ENCODE data around the gene NR4A1. TPM values are rescaled to one million over a fixed set of nuclear protein-coding genes. Genes with fewer than 3 reads are reported as not detected.

NR4A1 gene
- total RNA-seq, 6 donors from 2014 or later: 88.3 to 202 (median 156) TPM

DNA sequence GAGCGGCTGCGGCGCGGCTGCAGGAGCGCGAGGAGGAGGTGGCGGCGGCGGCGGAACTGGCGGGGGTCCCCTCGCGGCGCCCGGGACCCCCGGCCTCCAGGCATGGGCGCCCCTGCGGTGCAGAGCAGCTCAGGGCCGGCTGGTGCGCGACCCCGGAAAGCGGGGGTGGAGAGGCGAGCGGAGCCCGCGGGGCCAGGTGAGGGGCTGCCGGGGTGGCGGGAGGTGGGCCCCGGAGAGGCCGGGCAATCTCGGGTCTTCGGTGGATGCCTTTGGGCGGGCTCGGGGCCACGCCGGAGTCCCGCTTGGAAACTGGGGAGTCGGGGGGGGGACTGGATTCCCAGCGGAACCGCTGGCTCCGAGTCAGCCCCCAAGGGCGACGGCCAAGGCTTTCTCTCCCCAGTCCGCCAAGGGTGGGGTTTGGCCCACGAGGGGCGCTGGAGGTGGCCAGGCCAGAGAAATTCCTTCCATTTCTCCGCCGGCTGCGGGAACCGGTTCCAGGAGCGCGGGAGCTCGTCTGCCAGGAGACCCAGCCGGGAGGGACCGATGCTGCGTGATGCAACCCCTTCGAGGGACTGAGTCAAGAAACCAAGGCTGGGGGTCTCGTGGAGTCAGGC lies 13.9 kb upstream of the NR4A1 start:
- DNase-seq (peak in 1 of 2 donors; percentile 90), ATAC-seq (ENCODE audit: low FRiP score in 2 of 2) (peak in 1 of 2 donors; percentile 46)
- Histone ChIP-seq H3K9me3 (no peaks in the 10 kb centered on the region), H3K27me3 (no peaks in the 10 kb centered on the region), H3K4me1 (peaks cover 26 to 58% (median 50%) of the 10 kb centered on the region in 4 donors), H3K4me3 (peak overlapping the region; percentile 55 to 87 (median 64)), H3K36me3 (peaks cover 0 to 8% (median 0%) of the 10 kb centered on the region in 4 donors), H3K27ac (peak overlapping the region; percentile 89 to 92 (median 90))
- no peak for TF ChIP-seq EP300 (IDR thresholded peaks at IDR 0.05)
- 3 to 4% methylated on average over 5 to 44 of the region's 59 CpGs for WGBS, 2 donors

DNA sequence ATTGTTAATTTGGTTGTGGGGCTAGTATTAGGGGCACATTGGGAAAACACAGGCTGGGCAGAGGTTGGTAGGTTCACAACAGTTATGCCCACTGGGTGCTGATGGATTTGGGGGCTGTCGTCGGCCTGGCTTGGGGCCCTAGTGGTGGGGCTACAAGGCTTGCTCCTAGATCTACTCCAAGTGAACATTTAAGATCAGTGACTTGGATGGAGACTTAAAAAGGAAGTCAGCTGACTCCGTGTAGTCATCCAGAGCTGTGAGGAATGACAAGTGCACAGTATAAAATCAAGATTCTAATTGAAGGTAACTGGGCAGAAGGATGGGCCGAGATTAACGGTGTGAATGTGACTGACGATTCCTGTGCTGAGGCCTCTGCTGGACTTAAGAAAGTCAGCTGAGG lies 12.8 kb upstream of the NR4A1 start:
- H3K27ac ChIP-seq: peak overlapping the region; percentile 89 to 92 (median 90)
- H3K27me3 ChIP-seq: no peaks in the 10 kb centered on the region
- ATAC-seq (ENCODE audit: low FRiP score in 2 of 2) (no peak), DNase-seq (no peak)
- H3K4me3 ChIP-seq: peak overlapping the region in 2 of 4 donors; percentile 66 to 87
- peaks cover 0 to 8% (median 0%) of the 10 kb centered on the region in 4 donors for H3K36me3 ChIP-seq
- peaks cover 32 to 60% (median 47%) of the 10 kb centered on the region in 4 donors for H3K4me1 ChIP-seq
- no peaks in the 10 kb centered on the region for H3K9me3 ChIP-seq
- TF ChIP-seq, protein P1, sequence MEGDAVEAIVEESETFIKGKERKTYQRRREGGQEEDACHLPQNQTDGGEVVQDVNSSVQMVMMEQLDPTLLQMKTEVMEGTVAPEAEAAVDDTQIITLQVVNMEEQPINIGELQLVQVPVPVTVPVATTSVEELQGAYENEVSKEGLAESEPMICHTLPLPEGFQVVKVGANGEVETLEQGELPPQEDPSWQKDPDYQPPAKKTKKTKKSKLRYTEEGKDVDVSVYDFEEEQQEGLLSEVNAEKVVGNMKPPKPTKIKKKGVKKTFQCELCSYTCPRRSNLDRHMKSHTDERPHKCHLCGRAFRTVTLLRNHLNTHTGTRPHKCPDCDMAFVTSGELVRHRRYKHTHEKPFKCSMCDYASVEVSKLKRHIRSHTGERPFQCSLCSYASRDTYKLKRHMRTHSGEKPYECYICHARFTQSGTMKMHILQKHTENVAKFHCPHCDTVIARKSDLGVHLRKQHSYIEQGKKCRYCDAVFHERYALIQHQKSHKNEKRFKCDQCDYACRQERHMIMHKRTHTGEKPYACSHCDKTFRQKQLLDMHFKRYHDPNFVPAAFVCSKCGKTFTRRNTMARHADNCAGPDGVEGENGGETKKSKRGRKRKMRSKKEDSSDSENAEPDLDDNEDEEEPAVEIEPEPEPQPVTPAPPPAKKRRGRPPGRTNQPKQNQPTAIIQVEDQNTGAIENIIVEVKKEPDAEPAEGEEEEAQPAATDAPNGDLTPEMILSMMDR (IDR thresholded peaks at IDR 0.05): no peak
- TF ChIP-seq EP300 (IDR thresholded peaks at IDR 0.05): no peak
- no peak for TF ChIP-seq POLR2A (IDR thresholded peaks at IDR 0.05)
- TF ChIP-seq POLR2AphosphoS5 (IDR thresholded peaks at IDR 0.05): peak in 1 of 2 donors; percentile 6
- 70% methylated on average over 6 of the region's 6 CpGs for WGBS, 2 donors

- H3K36me3 ChIP-seq: peaks cover 0 to 8% (median 0%) of the 10 kb centered on the region in 4 donors
- peaks cover 53 to 73% (median 61%) of the 10 kb centered on the region in 4 donors for H3K4me1 ChIP-seq
- TF ChIP-seq POLR2AphosphoS5 (IDR thresholded peaks at IDR 0.05): no peak
- no peak for TF ChIP-seq EP300 (IDR thresholded peaks at IDR 0.05)
- TF ChIP-seq, protein P1 (IDR thresholded peaks at IDR 0.05): no peak
- no peak for TF ChIP-seq POLR2A (IDR thresholded peaks at IDR 0.05)
- DNase-seq: no peak
- H3K4me3 ChIP-seq: no peak overlapping the region
- H3K27me3 ChIP-seq: no peaks in the 10 kb centered on the region
- WGBS, 2 donors: 76 to 90% methylated on average over 3 of the region's 3 CpGs
- no peaks in the 10 kb centered on the region for H3K9me3 ChIP-seq
- no peak for ATAC-seq (ENCODE audit: low FRiP score in 2 of 2)
- H3K27ac ChIP-seq: peak overlapping the region in 2 of 4 donors; percentile 90 to 92
These were observed 10.2 kb upstream of the NR4A1 start for GRCh38 chr12:52041035-52041434.

DNA sequence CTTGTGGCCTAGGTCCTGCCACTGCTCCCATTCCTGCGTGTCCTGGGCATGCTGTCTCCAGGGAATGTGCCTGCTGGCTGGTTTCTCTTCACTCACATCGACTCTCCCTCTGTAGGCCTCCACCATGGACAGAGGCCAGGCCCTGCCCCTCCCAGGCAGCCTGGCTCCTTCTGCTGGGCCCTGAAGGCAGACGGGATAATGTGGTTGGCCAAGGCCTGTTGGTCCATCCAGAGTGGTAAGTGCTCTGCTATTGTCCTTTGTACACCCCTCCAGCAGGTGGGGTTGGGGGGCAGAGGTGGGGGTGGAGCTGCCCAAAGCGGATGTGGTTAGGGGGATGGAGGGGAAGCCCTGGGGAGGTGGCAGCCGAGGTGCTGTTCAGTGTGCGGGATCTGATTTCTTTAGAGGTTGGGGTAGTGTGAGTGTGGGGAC lies 9.5 kb upstream of the NR4A1 start:
- Histone ChIP-seq H3K9me3 (no peaks in the 10 kb centered on the region), H3K4me1 (peaks cover 54 to 71% (median 60%) of the 10 kb centered on the region in 4 donors), H3K36me3 (peaks cover 0 to 8% (median 0%) of the 10 kb centered on the region in 4 donors), H3K4me3 (no peak overlapping the region), H3K27me3 (no peaks in the 10 kb centered on the region), H3K27ac (peak overlapping the region in 3 of 4 donors; percentile 90 to 92 (median 90))
- TF ChIP-seq, protein P1 (IDR thresholded peaks at IDR 0.05): no peak
- TF ChIP-seq POLR2A (IDR thresholded peaks at IDR 0.05) (no peak), POLR2AphosphoS5 (IDR thresholded peaks at IDR 0.05) (no peak), EP300 (IDR thresholded peaks at IDR 0.05) (no peak)
- no peak for DNase-seq
- ATAC-seq (ENCODE audit: low FRiP score in 2 of 2): no peak
- 49 to 70% methylated on average over 2 to 6 of the region's 6 CpGs for WGBS, 2 donors

- peaks cover 0 to 8% (median 0%) of the 10 kb centered on the region in 4 donors for H3K36me3 ChIP-seq
- no peak overlapping the region for H3K4me3 ChIP-seq
- no peak for ATAC-seq (ENCODE audit: low FRiP score in 2 of 2)
- H3K27me3 ChIP-seq: no peaks in the 10 kb centered on the region
- 84 to 88% methylated on average over 7 to 8 of the region's 8 CpGs for WGBS, 2 donors
- no peaks in the 10 kb centered on the region for H3K9me3 ChIP-seq
- H3K27ac ChIP-seq: peak overlapping the region; percentile 88 to 92 (median 90)
- no peak for TF ChIP-seq POLR2A (IDR thresholded peaks at IDR 0.05)
- TF ChIP-seq EP300 (IDR thresholded peaks at IDR 0.05): no peak
- TF ChIP-seq, protein P1 (IDR thresholded peaks at IDR 0.05): no peak
- TF ChIP-seq POLR2AphosphoS5 (IDR thresholded peaks at IDR 0.05): no peak
- H3K4me1 ChIP-seq: peaks cover 52 to 69% (median 60%) of the 10 kb centered on the region in 4 donors
- no peak for DNase-seq
These were observed 8.4 kb upstream of the NR4A1 start for GRCh38 chr12:52042706-52043385.

Data from upper lobe of left lung (tissue), 6 donors.